ENCODE results near the gene FAM107B. TPM values are rescaled to one million over a fixed set of nuclear protein-coding genes. Genes with fewer than 3 reads are reported as not detected.

Gene FAM107B
- total RNA-seq, 1 donor from 2014 or later = 43.0 TPM

- no peak overlapping the region for H3K27ac Mint-ChIP-seq
- no peaks in the 10 kb centered on the region for H3K4me1 ChIP-seq
- H2AFZ ChIP-seq (replicated peaks) = no peak overlapping the region
Measured at GRCh38 chr10:14782691-14783363, 8.1 kb upstream of the FAM107B start.

GRCh38 chr10:14781763-14782162 lies 7.1 kb upstream of the FAM107B start:
- peak; percentile 23 for DNase-seq (ENCODE audit: low spot score)
- peaks cover 7% of the 10 kb centered on the region for H3K27me3 Mint-ChIP-seq (ENCODE audit: insufficient read depth, low read depth)
- no peaks in the 10 kb centered on the region for H3K4me1 ChIP-seq
- H3K4me2 ChIP-seq = no peak overlapping the region
- no peak overlapping the region for H2AFZ ChIP-seq (replicated peaks)
- H3K9me3 ChIP-seq (ENCODE audit: low read depth) = no peaks in the 10 kb centered on the region
- H3K9me3 Mint-ChIP-seq = peaks cover 7% of the 10 kb centered on the region
- H3K4me1 Mint-ChIP-seq = peaks cover 7% of the 10 kb centered on the region
- no peaks in the 10 kb centered on the region for H3K79me2 ChIP-seq (ENCODE audit: low read depth)
- no peaks in the 10 kb centered on the region for H3K36me3 Mint-ChIP-seq
- no peaks in the 10 kb centered on the region for H3K27me3 ChIP-seq
- peak overlapping the region; percentile 57 for H3K27ac Mint-ChIP-seq
- no peak overlapping the region for H3K9ac ChIP-seq
- H3K4me3 ChIP-seq = no peak overlapping the region
- no peaks in the 10 kb centered on the region for H3K36me3 ChIP-seq
- H3K4me3 Mint-ChIP-seq = no peak overlapping the region
- no peaks in the 10 kb centered on the region for H4K20me1 ChIP-seq (ENCODE audit: low read depth)
- H3K27ac ChIP-seq = no peak overlapping the region
- no peaks in the 10 kb centered on the region for H3F3A ChIP-seq (ENCODE audit: low read depth)
- no peak for TF ChIP-seq EZH2phosphoT487 (IDR thresholded peaks at IDR 0.05)
- TF ChIP-seq EZH2 (IDR thresholded peaks at IDR 0.05) = no peak
- TF ChIP-seq CTCF (IDR thresholded peaks at IDR 0.05) = no peak

More at GRCh38 chr10:14782691-14783363, 8.1 kb upstream of the FAM107B start:
- no peaks in the 10 kb centered on the region for H3K79me2 ChIP-seq (ENCODE audit: low read depth)
- H3K4me3 ChIP-seq = no peak overlapping the region
- H3K36me3 ChIP-seq = no peaks in the 10 kb centered on the region
- peaks cover 7% of the 10 kb centered on the region for H3K4me1 Mint-ChIP-seq
- H3F3A ChIP-seq (ENCODE audit: low read depth) = no peaks in the 10 kb centered on the region
- DNase-seq (ENCODE audit: low spot score) = no peak
- TF ChIP-seq EZH2 (IDR thresholded peaks at IDR 0.05) (no peak), EZH2phosphoT487 (IDR thresholded peaks at IDR 0.05) (no peak), CTCF (IDR thresholded peaks at IDR 0.05) (no peak)
- peaks cover 7% of the 10 kb centered on the region for H3K9me3 Mint-ChIP-seq
- no peaks in the 10 kb centered on the region for H3K36me3 Mint-ChIP-seq
- no peaks in the 10 kb centered on the region for H4K20me1 ChIP-seq (ENCODE audit: low read depth)
- no peaks in the 10 kb centered on the region for H3K9me3 ChIP-seq (ENCODE audit: low read depth)
- no peak overlapping the region for H3K4me3 Mint-ChIP-seq
- H3K27ac ChIP-seq = no peak overlapping the region
- no peak overlapping the region for H3K4me2 ChIP-seq
- H3K27me3 Mint-ChIP-seq (ENCODE audit: insufficient read depth, low read depth) = peaks cover 6% of the 10 kb centered on the region
- H3K9ac ChIP-seq = no peak overlapping the region
- no peaks in the 10 kb centered on the region for H3K27me3 ChIP-seq

- Mint-ChIP-seq H3K4me3 (no peak overlapping the region), H3K9me3 (peaks cover under 1% of the 10 kb centered on the region), H3K27me3 (ENCODE audit: insufficient read depth, low read depth) (peaks cover 6% of the 10 kb centered on the region), H3K36me3 (no peaks in the 10 kb centered on the region), H3K4me1 (peaks cover 7% of the 10 kb centered on the region), H3K27ac (no peak overlapping the region)
- Histone ChIP-seq H3K4me2 (no peak overlapping the region), H3K4me3 (no peak overlapping the region), H3F3A (ENCODE audit: low read depth) (no peaks in the 10 kb centered on the region), H3K27ac (no peak overlapping the region), H2AFZ (replicated peaks) (no peak overlapping the region), H4K20me1 (ENCODE audit: low read depth) (no peaks in the 10 kb centered on the region), H3K9ac (no peak overlapping the region), H3K36me3 (no peaks in the 10 kb centered on the region), H3K27me3 (no peaks in the 10 kb centered on the region), H3K4me1 (no peaks in the 10 kb centered on the region), H3K9me3 (ENCODE audit: low read depth) (no peaks in the 10 kb centered on the region), H3K79me2 (ENCODE audit: low read depth) (no peaks in the 10 kb centered on the region)
- no peak for TF ChIP-seq EZH2phosphoT487 (IDR thresholded peaks at IDR 0.05)
- no peak for TF ChIP-seq EZH2 (IDR thresholded peaks at IDR 0.05)
- no peak for TF ChIP-seq CTCF (IDR thresholded peaks at IDR 0.05)
- no peak for DNase-seq (ENCODE audit: low spot score)
Measured at GRCh38 chr10:14779001-14779651, 4.4 kb upstream of the FAM107B start.

Measured in neural progenitor cell (in vitro differentiated cells).